Astrocyte of the cerebellum (primary cell): ENCODE data around the gene ACACB.

Experiments used
- DNase-seq: peaks from one replicate; pipeline ENCODE4 v3.0.0-alpha.2; 2011; ENCODE audit warnings: low read depth
- H3K4me3 ChIP-seq: 2 replicates; pipeline ENCODE4 v1.5.1; 2011; ENCODE audit warnings: mild to moderate bottlenecking, low read depth, low read length, moderate library complexity
- in situ Hi-C: cut with HindIII; loops from 2 replicates; pipeline ENCODE4 v1.10.0; 2017; ENCODE audit warnings: low sequenced_read_pairs
- TF ChIP-seq, protein P1 (sequence below): IDR thresholded peaks from 2 replicates; pipeline ENCODE4 v1.5.1; 2012; ENCODE audit warnings: low read length, low read depth, moderate library complexity, mild to moderate bottlenecking; ENCODE audit errors: missing control alignments

Gene ACACB

DNA sequence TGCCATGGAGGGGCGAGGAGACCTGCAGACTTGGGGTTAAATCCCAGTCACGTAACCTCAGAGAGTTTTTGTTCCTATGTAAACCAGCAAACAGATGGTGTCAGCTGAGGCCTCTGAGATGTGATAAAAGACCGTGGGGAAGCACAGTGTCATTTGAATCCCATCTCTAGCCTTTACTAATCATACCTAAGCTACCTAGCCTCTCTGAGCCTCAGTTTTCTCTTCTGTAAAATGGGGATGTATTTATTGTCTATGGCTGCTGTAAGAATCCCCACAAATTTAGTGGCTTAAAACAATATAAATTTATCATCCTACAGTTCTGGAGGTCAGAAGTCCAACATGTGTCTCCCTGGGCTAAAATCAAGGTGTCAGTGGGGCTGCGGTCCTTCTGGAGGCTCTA is 158.8 kb downstream of the ACACB start:
- DNase-seq, result no peak
- in situ Hi-C loops, result loop anchor here (5.0 kb wide), 1 partner anchor 43 kb away; no protein-coding TSS in a partner anchor
- H3K4me3 ChIP-seq, result no peak overlapping the region
- TF ChIP-seq, protein P1, sequence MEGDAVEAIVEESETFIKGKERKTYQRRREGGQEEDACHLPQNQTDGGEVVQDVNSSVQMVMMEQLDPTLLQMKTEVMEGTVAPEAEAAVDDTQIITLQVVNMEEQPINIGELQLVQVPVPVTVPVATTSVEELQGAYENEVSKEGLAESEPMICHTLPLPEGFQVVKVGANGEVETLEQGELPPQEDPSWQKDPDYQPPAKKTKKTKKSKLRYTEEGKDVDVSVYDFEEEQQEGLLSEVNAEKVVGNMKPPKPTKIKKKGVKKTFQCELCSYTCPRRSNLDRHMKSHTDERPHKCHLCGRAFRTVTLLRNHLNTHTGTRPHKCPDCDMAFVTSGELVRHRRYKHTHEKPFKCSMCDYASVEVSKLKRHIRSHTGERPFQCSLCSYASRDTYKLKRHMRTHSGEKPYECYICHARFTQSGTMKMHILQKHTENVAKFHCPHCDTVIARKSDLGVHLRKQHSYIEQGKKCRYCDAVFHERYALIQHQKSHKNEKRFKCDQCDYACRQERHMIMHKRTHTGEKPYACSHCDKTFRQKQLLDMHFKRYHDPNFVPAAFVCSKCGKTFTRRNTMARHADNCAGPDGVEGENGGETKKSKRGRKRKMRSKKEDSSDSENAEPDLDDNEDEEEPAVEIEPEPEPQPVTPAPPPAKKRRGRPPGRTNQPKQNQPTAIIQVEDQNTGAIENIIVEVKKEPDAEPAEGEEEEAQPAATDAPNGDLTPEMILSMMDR, result no peak

DNA sequence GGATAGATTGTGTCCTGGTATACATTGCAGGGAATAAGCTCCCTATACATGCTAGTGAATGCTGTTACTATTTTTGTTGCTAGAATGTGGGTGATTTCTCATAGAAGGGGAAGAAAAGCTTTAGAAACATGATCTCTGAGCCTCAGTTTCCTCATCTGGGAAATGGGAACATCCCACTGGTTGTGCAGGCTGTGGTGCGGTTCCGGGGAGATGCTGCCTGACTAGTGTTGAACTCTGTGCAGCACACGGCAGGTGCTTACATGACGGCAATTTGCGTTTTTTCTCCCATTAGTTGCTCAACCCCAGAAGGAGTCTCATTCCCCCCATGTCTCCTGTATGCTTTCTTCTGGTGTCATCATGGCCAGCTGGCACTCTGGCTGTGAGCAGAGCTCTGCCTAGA is 159.8 kb downstream of the ACACB start:
- TF ChIP-seq, protein P1, result no peak
- H3K4me3 ChIP-seq, result no peak overlapping the region
- in situ Hi-C loops, result loop anchor here (5.0 kb wide), 1 partner anchor 44 kb away; no protein-coding TSS in a partner anchor
- DNase-seq, result no peak

- in situ Hi-C loops, result loop anchor here (5.0 kb wide), 1 partner anchor 45 kb away; no protein-coding TSS in a partner anchor
- no peak overlapping the region for H3K4me3 ChIP-seq
- DNase-seq, result no peak
- TF ChIP-seq, protein P1, result no peak
Measured at GRCh38 chr12:109277255-109277898, 161.0 kb downstream of the ACACB start.

GRCh38 chr12:109277899-109278762 is 161.7 kb downstream of the ACACB start:
- TF ChIP-seq, protein P1, result no peak
- no peak for DNase-seq
- no peak overlapping the region for H3K4me3 ChIP-seq
- in situ Hi-C loops, result loop anchor here (5.0 kb wide), 1 partner anchor 46 kb away; no protein-coding TSS in a partner anchor

GRCh38 chr12:109278912-109279311 is 162.5 kb downstream of the ACACB start:
- in situ Hi-C loops, result loop anchor here (5.0 kb wide), 1 partner anchor 47 kb away; no protein-coding TSS in a partner anchor
- DNase-seq, result no peak
- no peak overlapping the region for H3K4me3 ChIP-seq
- TF ChIP-seq, protein P1, result no peak

GRCh38 chr12:109279525-109279924 is 163.1 kb downstream of the ACACB start:
- no peak for DNase-seq
- in situ Hi-C loops, result loop anchor here (5.0 kb wide), 1 partner anchor 47 kb away; no protein-coding TSS in a partner anchor
- TF ChIP-seq, protein P1, result no peak
- no peak overlapping the region for H3K4me3 ChIP-seq
